Activated T-cell treated with anti-CD3 and anti-CD28 coated beads, Interleukin-2, amount 50 U/mL, for 4 hours (primary cell): ENCODE measurements around the gene RABIF. TPM values are rescaled to one million over a fixed set of nuclear protein-coding genes. Genes with fewer than 3 reads are reported as not detected.
"Not testable (repeated sequence)": the region's sequence is repeated elsewhere in the genome, so short reads cannot be mapped to it uniquely, and the experiment has no call there.

Source experiments
- ATAC-seq, 2 donors: fragments of 200-7000 bp; cut with Tn5 transposase; one replicate each; pipeline ENCODE4 v1.10.0; 2021
- DNase-seq: peaks from one replicate; pipeline ENCODE4 v3.0.0-alpha.2; 2020
- H3K27me3 Mint-ChIP-seq: one replicate; pipeline ENCODE4 v1.8.0; 2021; ENCODE audit warnings: low read depth, mixed read lengths
- H3K36me3 Mint-ChIP-seq: one replicate; pipeline ENCODE4 v1.8.0; 2022; ENCODE audit warnings: mixed read lengths; ENCODE audit not compliant: insufficient read depth
- H3K4me1 Mint-ChIP-seq: one replicate; pipeline ENCODE4 v1.8.0; 2021; ENCODE audit warnings: low read depth, mixed read lengths
- H3K4me3 Mint-ChIP-seq: one replicate; pipeline ENCODE4 v1.8.0; 2021; ENCODE audit warnings: mild to moderate bottlenecking, moderate library complexity, mixed read lengths
- H3K9me3 Mint-ChIP-seq: one replicate; pipeline ENCODE4 v1.8.0; 2021; ENCODE audit warnings: mixed read lengths
- total RNA-seq, 3 donors: library from RNA; stranded (reverse); gene quantifications; one replicate each; pipeline ENCODE4 v1.2.1, GENCODE V29; 2021

The RABIF gene
- total RNA-seq, 3 donors from 2014 or later: 9.7 to 10.3 (median 10.2) TPM

GRCh38 chr1:202834771-202835547 is 54.0 kb downstream of the RABIF start:
- H3K9me3 Mint-ChIP-seq: no peaks in the 10 kb centered on the region
- no peak overlapping the region for H3K4me3 Mint-ChIP-seq
- H3K27me3 Mint-ChIP-seq: no peaks in the 10 kb centered on the region
- peak; percentile 10 for DNase-seq
- peaks cover 37% of the 10 kb centered on the region for H3K4me1 Mint-ChIP-seq
- no peaks in the 10 kb centered on the region for H3K36me3 Mint-ChIP-seq
- ATAC-seq: peak; percentile 68 to 73

- Mint-ChIP-seq H3K9me3 (no peaks in the 10 kb centered on the region), H3K36me3 (no peaks in the 10 kb centered on the region), H3K27me3 (no peaks in the 10 kb centered on the region), H3K4me1 (peaks cover 28% of the 10 kb centered on the region), H3K4me3 (no peak overlapping the region)
- DNase-seq (no peak), ATAC-seq (no peak)
Measured at GRCh38 chr1:202831906-202832305, 57.0 kb downstream of the RABIF start.

DNA sequence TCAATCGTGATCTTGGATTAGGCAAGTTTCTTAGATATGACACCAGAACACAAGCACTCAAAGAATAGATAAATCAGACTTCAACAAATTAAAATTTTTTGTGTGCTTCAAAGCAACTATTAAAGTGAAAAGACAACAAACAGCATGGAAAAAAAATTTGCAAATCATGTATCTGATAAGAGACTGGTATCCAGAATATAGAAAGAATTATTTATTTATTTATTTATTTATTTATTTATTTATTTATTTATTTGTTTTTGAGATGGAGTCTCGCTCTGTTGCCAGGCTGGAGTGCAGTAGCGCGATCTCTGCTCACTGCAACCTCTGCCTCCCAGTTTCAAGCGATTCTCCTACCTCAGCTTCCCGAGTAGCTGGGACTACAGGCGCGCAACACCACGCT is 59.7 kb downstream of the RABIF start:
- not testable (repeated sequence) for H3K4me1 Mint-ChIP-seq, H3K9me3 Mint-ChIP-seq, DNase-seq, H3K4me3 Mint-ChIP-seq, H3K27me3 Mint-ChIP-seq, H3K36me3 Mint-ChIP-seq, ATAC-seq

Other genes starting within 250 kb of the RABIF start
- gene SYT2, start 178.7 kb downstream of the RABIF start, total RNA-seq: not detected
- gene KDM5B, start 80.7 kb downstream of the RABIF start, total RNA-seq: 10 to 100 TPM; 19.4 to 36.0 (median 28.9) TPM
- gene PCAT6, start 78.2 kb downstream of the RABIF start, total RNA-seq: under 1 TPM in 1 of 3 donors, not detected in 2; 0.48 TPM
- gene KLHL12, start 38.1 kb upstream of the RABIF start, total RNA-seq: 10 to 100 TPM; 31.1 to 32.5 (median 32.3) TPM
- 10 to 100 TPM; 85.7 to 94.1 (median 90.7) TPM for gene ADIPOR1, start 69.2 kb upstream of the RABIF start, total RNA-seq
- gene CYB5R1, start 78.1 kb upstream of the RABIF start, total RNA-seq: 10 to 100 TPM; 28.9 to 36.4 (median 32.5) TPM
- gene TMEM183A, start 118.2 kb upstream of the RABIF start, total RNA-seq: 10 to 100 TPM; 82.3 to 85.8 (median 85.6) TPM
- 1 to 10 TPM in 1 of 3 donors, under 1 TPM in 2; 0.37 to 1.2 (median 0.82) TPM for gene PPFIA4, start 137.3 kb upstream of the RABIF start, total RNA-seq
- gene MYOG, start 196.9 kb upstream of the RABIF start, total RNA-seq: not detected
- under 1 TPM in 1 of 3 donors, not detected in 2; 0.10 TPM for gene ADORA1, start 238.6 kb upstream of the RABIF start, total RNA-seq